Bone marrow (tissue), 2 donors: Measurements from ENCODE around the gene GOLGA2.

Source experiments
- DNase-seq, 2 donors: peaks; one replicate each; lab custom pipeline; 2025; lab: John Stamatoyannopoulos, UW

The GOLGA2 gene

DNA sequence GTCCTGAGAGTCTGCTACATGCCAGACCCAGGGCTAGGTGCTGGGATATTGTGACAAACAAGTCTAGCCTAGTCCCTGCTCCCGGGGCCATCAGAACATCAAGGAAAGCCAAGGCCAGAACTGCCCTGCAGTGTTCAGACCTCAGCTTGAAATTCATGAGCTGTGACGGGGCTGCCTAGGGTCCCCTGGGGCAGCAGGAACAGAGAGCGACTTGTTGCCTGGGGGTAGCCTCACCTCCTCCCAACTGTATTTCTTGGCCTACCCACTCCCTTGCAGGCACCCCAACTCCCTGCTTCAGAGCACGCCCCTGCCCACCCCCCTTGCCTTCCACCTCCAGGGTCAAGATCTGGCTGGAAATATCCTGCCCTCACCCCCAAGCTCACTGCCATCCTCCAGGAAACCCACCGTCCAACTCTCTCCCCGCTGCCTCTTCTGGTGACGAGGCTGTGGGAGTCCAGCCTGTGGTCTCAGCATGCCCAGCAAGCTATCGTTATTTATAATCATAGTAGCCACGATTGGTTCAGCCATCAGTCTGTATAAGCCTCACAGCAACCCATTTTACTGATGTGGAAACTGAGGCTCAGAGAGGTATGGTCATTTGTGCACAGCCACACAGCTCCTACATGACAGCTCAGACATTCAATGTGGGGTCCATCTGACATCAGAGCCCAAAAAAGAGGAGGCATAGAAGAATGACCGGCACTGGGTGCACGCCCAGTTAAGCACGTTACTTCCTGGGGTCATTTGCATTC is 61.9 kb downstream of the GOLGA2 start:
- no peak for DNase-seq

DNA sequence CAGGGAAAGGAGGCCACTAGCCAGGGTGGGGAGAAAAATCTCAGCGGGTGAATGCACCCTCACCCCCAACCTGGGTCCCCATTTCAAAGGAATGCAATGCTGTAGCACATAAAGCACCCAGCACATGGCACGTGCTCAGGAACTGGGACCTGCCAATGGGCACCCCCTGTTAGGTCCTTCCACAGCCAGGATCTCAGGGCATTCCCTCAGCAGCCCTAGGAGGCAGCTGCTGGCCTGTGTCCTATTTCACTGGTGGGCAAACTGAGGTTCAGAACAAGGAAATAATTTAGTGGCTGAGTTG is 63.9 kb downstream of the GOLGA2 start:
- no peak for DNase-seq

GRCh38 chr9:128211186-128211980 is 64.4 kb downstream of the GOLGA2 start:
- DNase-seq: no peak

DNA sequence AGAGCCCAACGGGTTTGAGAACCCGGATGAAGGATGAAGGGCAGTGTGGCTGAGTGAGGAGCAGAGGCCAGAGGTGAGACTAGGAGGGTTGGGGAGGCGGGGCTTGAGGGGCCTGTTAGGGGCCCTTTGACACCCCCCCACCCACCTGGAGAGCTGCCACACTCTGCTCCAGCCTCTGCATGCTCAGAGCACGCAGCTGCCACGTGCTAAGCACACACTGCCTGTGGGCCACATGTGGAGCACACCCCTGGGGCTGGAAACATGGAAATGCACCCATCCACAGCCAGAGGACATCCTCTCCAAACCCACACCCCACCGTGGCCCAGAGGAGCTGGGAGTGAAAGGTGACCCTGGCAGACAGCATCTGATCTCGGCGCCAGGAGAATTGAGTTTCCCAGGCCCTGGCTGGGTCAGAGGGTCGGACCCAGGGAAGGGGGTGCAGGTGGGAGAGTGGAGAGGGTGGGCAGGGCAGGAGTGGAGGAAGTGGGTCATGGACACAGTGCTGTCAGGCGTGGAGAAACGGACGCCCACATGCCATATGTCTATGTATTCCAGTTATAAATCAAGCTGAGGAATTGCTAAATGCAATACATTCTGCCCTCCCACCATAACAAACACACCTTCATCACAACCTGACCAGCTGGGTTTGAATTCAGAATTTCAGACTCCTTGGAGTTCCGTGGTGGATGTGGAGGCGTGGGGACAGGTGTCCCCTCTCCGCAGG is 66.7 kb downstream of the GOLGA2 start:
- no peak for DNase-seq

GRCh38 chr9:128208386-128208785 is 67.4 kb downstream of the GOLGA2 start:
- DNase-seq: no peak

- no peak for DNase-seq
Measured at GRCh38 chr9:128206916-128207910, 68.6 kb downstream of the GOLGA2 start.

GRCh38 chr9:128206484-128206883 is 69.3 kb downstream of the GOLGA2 start:
- DNase-seq: no peak
